ENCODE results near the gene BIK.
"Not testable (repeated sequence)": the region's sequence is repeated elsewhere in the genome, so short reads cannot be mapped to it uniquely, and the experiment has no call there.

The BIK gene

DNA sequence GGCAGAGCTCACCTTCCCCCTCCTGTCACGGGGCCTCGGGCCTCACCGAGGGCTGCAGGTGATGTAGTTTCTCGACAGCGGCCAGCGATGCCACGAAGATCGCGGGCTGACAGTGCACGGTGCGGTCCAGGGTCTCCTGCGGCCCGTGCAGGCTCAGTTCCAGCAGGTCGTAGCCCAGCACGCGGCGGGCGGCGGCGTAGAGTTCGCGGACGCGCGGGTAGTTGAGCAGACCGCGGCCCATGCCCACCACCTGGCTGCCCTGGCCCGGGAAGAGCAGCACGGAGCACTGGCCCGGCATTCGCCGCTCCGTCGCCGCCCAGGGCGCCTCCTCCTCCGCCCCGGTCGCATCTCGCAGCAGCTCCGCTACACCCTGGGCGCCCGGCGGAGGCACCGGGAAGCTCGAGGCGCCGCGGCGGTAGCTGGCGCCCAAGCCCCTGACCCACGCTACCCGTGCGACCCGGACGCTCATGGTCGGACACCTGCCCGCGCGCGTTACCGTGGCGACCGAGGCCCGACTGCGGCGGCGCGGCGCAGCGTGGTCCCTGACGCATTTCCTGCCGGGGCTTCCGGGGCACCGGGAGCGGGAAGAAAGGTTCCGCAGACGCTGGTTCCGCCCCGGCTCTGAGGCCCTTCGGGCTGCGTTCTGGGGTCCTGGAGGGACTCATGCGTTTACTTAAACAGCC is 32.5 kb downstream of the BIK start, which contains the start of gene MCAT:
Gene MCAT (minus strand): TSS at position 519 of the 683 bp plus-strand sequence. CDS start 50 bp downstream, at position 469.
- DNase-seq: peak; percentile 72

DNA sequence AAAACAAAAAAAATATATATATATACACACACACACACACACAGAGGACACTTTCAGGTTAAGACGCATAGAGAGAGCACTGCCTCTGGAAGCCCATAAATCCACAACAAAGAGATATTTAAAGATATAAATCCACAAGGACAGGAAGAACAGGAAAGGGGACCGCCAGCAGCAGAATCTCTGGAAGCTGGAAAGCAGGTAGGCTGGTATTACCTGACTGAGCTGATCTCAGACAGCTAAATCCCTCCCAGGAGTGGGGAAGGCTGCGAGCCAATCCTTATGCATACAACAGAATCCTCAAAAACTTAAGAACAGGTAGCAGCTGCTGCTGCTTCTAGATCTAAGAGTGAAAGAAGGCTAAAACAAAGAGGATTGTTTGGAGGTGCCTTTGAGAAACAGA is 34.4 kb downstream of the BIK start:
- DNase-seq: no peak

DNA sequence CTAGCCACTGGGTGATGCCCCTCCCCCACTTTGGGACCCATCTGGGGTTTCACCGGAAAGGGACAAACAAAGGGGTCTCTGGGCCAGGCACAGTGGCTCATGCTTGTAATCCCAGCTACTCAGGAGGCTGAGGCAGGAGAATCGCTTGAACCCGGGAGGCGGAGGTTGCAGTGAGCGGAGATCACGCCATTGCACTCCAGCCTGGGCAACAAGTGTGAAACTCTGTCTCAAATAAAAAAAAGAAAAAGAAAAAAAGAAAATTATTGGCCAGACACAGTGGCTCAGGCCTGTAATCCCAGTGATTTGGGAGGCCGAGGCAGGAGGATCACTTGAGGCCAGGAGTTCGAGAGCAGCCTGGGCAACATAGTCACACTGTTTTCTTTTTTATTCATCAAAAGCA is 34.8 kb downstream of the BIK start:
- DNase-seq: not testable (repeated sequence)

DNA sequence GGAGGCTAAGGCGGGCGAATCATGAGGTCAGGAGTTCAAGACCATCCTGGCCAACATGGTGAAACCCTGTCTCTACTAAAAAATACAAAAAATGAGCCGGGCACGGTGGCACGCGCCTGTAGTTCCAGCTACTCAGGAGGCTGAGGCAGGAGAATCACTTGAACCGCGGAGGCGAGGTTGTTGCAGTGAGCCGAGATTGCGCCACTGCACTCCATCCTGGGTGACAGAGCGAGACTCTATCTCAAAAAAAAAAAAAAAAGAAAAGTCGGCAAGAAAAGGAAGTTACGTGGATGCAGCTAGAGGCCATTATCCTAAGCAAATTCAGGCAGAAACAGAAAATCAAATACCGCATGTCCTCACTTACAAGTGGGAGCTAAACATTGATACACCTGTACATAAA is 35.8 kb downstream of the BIK start:
- DNase-seq: not testable (repeated sequence)

DNA sequence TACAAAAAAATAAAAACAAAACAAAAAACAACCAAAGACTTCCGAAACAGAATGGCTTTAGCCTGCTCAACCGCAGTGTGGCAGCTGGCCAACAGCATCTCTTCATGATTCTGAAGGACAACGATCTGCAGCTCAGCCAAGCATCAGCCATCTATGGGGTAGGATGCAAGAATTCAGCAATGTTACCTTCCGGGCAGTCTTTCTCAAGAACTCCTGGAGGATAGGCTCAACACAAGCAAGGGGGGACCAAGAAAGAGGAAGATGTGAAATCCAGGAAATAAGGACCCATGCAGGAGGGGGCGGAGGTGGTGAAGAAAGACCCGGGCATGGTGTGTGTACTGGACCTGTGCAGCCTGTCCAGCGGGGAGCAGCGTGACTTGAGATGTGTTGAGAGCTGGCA is 37.3 kb downstream of the BIK start:
- no peak for DNase-seq

DNA sequence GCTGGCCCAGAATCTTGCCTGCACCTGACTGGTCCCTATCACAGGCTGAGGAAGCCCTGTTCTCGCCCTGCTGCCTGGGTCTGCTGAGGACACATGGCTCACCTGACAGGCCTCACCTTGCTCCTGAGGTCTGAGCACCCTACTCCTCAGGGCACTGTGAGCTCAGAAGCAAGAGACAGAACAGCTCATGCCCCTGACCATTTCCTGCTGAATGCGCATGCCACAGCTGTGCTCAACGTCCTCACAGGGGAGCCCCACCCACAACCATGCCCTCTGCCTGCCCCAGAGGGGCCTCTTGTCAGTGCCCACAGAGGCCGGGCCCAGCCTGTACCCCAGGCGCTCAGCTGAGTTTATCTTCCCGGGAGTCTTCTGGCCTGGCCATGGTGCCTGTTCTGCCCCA is 38.0 kb downstream of the BIK start:
- DNase-seq: no peak

DNA sequence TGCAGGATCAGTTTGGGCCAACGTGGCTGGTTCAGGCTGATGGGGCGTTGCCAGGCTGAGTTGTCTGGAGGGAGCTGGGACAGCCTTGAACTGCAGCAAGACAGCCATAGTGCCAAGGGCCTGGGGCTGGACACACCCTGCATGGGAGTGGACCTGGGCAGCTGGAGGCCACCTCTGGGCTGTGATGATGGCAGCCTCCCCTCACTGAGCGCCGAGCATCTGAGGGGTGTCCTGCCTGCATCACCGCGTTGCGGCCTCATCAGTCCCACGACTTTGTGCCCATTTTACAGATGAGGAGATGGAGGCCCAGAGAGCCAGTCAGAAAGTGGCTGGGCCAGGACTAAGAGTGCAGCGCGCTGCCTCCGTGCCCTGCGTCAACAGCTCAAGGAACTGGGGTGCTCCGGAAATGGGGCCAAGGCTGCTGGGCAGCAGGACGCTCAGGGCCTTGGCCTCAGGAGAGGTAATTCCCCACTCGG is 40.2 kb downstream of the BIK start:
- DNase-seq: no peak

DNA sequence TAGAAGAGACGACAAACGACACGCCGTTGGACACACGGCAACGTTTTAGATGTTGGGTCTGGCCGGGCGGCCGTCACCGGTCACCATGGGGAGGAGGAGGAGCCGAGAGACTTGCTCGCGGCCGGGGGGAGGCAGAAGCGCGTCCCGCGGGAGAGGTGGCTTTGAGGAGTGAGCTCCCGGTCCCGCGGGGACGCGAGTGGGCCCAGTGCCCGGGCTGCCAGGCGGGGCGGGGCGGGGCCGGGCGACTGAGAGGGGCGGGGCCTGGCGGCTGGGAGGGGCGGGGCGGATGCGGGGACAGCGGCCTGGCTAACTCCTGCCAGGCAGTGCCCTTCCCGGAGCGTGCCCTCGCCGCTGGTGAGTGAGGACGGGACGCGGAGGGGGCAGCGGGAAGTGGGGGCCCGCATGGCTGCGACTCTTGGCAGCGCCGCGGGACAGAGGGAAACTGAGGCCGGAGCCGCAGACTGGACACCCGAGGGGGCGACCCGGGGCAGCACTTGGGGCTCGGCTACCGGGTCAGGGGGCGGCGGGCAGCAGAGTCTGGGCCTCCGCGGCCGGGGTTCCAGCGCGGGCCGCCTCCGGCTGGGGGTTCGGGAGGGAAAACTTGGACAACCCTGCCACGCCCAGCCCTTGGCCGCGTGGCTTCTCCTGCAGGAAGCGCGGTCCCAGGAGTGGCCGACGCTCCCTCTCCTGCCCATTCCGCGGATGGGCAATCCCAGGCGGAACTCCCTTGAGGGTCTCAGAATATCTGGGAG is 40.9 kb downstream of the BIK start, which contains the start of gene TSPO:
Gene TSPO (plus strand): TSS at position 309 of the 752 bp plus-strand sequence. CDS start 7,680 bp downstream, outside the sequence.
- DNase-seq: peak; percentile 21

DNA sequence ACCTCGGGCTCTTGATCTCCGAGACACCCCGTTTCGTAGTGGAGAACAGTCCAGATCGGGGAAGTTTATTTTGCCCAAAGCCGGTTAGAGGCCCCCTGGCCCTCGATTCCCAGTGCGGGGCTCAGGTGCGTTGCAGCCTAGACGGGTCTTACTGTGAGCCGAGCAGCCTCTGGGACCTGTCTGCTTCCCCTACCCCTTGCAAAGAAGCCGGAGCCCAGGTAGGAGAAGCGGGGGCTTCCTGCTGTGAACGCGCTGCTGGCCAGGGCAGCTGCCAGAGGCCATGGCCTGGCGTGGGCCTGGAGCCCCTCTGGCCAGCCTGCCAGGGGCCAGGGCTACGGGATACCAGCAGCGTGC is 41.4 kb downstream of the BIK start:
- DNase-seq: no peak

DNA sequence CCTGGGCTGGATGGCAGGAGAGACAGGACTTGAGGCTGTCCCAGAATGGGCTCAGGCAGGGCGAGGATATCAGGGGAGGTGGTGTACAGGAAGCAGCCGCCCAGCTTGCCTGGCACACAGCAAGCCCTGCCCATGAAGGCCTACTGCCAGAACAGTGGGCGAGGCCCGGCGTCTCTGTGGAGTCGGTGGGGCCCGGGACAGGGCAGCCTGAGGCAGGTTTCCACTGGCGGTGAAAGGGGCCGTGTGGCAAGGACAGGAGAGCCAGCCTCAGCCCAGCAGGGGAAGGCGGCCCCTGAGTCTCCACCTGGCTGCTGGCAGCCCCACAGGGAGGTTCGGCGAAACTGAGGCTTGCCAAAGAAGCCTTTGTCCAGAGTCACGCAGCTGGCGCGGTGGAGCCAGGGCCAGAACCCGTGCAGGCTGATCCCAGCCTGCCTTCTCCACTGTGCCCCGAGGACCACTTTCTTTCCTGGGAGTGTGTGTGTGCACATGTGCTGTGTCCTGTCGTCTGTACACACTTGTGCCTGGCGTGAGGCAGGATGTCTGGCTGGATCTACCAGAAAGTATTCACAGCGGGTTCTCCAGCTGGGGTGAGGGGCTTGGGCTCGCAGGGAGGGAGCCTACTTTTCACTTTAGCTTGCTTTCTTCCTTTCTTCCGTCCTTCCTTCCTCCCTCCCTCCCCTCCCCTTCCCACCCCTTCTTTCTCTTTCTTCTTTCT is 42.0 kb downstream of the BIK start:
- no peak for DNase-seq

DNA sequence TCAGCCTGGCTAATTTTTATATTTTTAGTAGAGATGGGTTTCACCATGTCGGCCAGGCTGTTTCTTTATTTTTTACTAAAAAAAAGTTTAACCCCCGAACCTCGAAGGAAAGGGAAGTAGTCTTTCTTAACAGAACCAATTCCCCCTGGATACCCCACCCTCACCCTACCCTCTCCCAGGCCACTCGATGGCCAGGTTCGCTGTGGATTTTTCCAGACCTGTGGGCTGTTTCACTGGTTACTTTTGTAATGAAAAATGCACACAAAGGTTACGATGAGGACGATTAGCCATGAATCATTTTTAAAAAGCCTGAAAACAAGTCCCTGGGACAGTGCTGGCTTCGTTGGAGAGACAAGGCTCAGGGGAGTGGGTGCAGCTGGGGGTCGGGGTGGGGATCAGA is 43.3 kb downstream of the BIK start:
- no peak for DNase-seq

DNA sequence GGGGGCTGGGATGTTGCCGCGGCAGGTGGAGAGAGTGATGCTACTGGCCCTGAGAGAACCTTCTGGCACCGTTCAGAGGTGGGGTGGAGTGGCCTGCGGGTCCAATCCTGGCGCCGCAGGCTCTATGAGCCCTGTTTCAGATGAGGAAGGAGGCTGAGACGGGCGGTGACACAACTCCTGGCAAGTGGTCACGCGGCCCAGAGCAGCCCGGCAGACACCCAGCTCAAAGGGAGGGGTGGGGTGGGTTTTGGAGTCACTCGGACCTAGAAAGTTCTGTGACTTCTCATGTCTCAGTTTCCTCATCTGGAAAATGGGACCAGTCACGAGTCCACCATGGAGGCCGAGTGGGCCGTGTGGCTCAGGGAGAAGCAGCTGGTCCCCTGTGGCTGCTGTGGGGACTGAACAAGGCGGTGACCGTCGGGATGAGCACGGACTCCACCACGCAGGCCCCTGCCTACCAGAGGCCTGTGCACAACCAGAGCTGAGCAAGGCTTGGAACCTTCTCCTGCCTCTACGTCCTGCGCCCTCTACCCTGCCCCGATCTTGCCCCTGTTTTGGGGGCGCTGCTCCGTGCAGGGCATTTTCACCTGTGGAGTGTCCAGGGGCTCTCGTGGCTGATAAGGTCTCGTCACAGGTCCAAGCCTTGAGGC is 44.5 kb downstream of the BIK start:
- no peak for DNase-seq

DNA sequence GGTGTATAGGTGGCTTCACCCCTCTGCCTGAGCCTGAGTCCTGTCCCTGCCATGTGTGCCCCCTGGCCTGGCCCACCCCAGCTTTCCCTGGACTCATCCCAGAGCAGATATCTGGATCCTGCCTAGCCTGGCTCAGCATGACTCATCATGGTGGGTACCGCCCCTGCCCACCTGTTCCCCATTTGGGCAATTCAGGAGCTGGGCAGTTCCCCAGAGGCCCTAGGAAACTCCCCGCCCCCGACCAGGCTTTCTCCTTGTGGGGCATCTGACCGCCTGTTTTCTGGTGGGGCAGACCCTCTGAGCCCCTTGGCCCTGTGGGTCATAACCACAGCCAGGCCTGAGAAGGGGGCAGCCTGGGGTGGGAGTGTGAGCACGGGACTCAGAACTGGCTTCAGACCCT is 45.2 kb downstream of the BIK start:
- DNase-seq: no peak

DNA sequence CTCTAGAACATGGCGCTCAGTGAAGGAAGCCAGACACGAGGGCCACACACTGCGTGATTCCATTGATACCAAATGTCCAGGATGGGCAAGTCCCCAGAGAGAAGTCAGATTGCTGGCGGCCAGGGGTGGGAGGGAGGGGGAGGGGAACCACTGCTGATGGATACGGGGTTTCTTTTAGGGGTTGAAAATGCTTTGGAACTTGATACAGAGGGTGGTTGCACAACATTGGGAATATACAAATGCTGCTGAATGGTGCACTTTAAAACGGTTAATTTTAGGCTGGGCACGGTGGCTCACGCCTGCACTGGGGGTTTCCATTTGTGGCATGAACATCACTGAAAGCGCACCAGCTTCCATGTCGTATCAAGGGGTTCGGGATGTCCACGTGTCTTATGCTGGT is 45.9 kb downstream of the BIK start:
- DNase-seq: no peak

DNA sequence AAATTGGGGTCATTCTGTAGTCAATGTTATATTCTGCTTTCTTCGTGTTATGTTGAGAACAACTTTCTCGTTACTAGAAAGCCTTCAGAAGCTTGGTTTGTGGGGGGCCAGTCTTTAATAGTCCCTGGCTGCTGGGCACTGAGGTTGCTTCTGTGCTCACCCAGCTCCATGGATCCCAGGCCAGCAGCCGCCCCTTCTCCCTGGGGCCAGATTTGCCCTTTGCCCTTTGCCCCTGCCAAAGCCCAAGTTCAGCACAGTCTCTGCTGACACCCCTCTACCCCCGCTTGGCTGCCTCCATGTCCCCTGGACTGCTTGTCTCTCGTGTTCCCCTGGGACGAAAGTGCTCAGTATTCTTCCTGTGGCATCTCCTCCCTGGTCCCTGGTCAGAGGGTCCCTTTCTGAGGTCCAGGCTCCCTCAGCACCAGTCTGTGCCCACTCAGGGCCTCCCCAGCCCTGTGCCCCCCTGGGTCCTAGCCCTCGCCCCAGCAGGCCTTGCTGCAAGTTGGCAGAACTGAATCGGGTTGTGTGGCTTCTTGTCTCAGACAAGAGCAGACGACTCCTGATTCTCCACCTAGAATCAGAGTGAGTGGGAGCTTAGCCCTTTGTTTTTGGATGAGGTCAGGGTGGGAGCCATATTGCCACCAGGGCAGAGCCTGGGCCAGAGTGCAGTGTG is 47.5 kb downstream of the BIK start:
- DNase-seq: no peak

DNA sequence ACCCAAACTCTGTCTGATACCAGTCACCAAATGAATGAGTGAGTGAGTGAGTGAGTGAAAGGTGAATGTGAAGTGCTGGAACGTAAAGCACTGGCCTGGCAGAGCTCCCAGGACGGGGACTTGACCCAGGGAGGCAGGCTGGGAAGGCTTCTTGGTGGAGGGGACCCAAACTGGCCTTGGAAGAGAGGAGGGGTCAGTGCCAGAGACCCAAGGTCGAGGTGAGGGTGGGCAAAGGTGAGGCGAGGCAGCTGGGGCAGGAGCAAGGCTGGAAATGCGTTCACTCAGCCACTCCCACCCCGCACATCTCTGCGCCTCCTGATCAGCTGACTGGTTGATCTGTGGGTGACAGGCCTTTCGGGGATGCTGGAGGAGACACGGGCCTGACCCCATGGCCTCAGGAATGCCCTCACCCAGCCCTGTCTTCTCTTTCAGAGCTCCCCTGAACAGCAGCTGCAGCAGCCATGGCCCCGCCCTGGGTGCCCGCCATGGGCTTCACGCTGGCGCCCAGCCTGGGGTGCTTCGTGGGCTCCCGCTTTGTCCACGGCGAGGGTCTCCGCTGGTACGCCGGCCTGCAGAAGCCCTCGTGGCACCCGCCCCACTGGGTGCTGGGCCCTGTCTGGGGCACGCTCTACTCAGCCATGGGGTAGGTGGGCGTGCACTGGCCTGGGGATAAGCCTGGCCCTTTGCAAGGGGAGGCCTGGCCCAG is 48.4 kb downstream of the BIK start:
- DNase-seq: no peak

DNA sequence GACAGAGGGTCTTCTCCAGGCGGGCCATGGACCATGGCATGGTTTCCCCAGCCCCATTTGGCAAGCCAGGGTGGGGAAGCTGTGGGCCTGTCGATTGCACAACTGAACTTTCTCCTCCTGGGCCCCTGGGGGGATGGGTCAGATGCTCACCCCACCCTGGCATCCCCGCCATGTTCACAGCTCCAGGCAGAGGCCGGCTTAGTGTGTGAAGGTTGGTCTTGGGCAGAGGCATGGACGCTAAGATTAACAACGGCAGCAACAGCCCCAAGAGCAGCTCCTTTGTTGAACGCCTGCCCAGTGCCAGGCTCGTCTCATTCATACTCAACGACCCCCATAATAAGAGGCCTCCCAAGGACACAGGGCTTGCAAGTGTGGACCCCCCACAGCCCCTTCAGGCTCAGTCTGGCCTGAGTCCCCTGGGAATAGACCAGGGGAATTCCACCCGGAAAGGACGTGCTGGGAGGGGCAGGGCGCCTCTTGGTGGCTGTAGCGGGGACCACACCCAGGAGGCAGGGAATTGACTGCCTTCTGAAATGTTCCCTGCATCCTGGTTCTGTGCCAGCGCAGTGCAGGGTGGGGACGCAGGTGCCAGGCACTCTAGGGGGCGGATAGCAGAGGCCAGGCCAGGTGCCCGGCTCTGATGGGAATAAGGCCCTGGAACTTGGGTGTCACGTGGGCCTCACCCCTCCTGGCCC is 49.1 kb downstream of the BIK start:
- no peak for DNase-seq

DNA sequence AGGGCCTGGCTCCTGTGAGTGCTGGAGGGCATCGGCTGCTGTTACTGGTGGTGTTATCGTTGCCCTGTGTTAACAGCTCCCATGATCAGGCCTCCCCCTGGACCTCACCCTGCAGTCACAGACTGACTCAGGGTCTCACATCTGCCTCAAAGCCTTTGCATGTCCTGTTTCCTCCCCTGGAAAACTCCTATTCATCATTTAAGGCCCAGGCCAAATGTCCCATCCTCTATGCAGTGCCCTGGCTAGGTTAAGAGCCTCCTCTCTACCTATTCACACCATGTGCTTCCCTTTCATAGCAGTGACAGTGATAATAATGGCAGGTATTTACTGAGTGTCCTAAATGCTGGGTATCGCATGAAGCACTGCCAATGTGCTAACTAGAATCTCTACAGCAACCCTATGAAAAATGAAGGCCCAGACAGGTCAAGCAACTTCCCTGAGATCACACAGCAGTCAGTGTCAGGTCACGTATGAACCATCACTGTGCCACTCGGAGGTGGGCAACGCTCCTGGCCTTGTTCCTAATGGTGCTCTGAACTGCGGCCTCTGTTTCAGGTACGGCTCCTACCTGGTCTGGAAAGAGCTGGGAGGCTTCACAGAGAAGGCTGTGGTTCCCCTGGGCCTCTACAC is 50.1 kb downstream of the BIK start:
- no peak for DNase-seq

DNA sequence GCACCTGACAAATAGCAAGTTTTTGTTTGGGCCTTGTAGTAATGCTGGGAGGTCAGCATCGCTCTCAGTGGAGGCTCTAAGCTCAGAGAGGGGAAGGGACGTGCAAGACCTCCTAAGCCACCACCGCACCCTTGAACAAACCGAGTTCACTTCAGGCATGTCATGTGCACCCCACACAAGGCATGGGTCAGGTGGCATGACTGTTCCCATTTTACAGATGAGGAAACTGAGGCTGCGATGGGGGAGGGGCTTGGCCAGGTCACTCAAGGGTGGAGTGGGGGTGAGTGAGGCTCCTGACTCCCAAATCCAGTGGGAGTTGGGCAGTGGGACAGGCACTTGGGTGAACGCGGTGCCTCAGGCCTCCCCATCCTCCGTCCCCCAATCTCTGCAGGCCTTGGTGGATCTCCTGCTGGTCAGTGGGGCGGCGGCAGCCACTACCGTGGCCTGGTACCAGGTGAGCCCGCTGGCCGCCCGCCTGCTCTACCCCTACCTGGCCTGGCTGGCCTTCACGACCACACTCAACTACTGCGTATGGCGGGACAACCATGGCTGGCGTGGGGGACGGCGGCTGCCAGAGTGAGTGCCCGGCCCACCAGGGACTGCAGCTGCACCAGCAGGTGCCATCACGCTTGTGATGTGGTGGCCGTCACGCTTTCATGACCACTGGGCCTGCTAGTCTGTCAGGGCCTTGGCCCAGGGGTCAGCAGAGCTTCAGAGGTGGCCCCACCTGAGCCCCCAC is 52.0 kb downstream of the BIK start:
- no peak for DNase-seq

DNA sequence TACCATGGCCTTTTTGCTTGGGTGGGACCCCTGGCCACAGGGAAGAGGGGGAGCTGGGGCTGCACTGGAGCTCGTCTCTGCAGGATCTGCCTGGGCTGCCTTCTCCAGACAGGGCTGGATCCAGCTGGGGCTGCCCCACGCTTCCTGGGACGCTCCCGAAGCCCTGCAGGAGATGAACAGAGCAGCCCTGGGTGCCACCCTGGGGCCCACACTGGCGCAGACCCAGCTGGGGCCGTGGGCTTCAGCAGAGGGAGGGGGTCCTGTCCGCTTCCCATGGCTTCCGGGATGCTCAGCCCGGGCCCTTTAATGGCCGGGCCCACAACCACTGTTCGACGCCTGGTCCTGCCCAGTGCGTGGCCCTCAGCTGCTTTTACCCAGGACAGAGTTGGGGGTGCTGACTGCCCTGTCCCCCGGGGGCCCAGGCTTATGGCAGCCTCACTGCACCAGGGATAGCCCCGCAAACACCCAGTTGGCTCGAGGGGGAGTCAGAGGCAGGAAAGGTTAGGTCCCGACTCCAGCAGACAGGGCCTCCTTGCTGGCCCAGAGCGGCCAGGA is 52.8 kb downstream of the BIK start:
- no peak for DNase-seq
